NCI-H345 (cell line): Measurements from ENCODE around the gene EPB41L2.

ENCODE experiments used
- DNase-seq: peaks from one replicate; lab custom pipeline; 2025; lab: John Stamatoyannopoulos, UW

The EPB41L2 gene

GRCh38 chr6:131061751-131062119 lies 1.3 kb downstream of the EPB41L2 start:
- DNase-seq: no peak

- DNase-seq: no peak
These were observed 1.8 kb downstream of the EPB41L2 start for GRCh38 chr6:131061041-131061750.

GRCh38 chr6:131060311-131060710 lies 2.7 kb downstream of the EPB41L2 start:
- DNase-seq: no peak

- DNase-seq: no peak
These were observed 3.6 kb downstream of the EPB41L2 start for GRCh38 chr6:131059486-131059885.

- DNase-seq: no peak
These were observed 4.8 kb downstream of the EPB41L2 start for GRCh38 chr6:131058236-131058635.

GRCh38 chr6:131054392-131055250 lies 8.4 kb downstream of the EPB41L2 start:
- DNase-seq: no peak

GRCh38 chr6:131053546-131054240 lies 9.4 kb downstream of the EPB41L2 start:
- no peak for DNase-seq

- no peak for DNase-seq
These were observed 10.9 kb downstream of the EPB41L2 start for GRCh38 chr6:131052181-131052580.

GRCh38 chr6:131051341-131051740 lies 11.7 kb downstream of the EPB41L2 start:
- no peak for DNase-seq

- no peak for DNase-seq
These were observed 13.4 kb downstream of the EPB41L2 start for GRCh38 chr6:131049608-131050007.

GRCh38 chr6:131048933-131049515 lies 14.0 kb downstream of the EPB41L2 start:
- no peak for DNase-seq

- no peak for DNase-seq
These were observed 14.6 kb downstream of the EPB41L2 start for GRCh38 chr6:131048459-131048858.

GRCh38 chr6:131045139-131045538 lies 17.9 kb downstream of the EPB41L2 start:
- no peak for DNase-seq

GRCh38 chr6:131043902-131044447 lies 19.1 kb downstream of the EPB41L2 start:
- DNase-seq: no peak

GRCh38 chr6:131042664-131043063 lies 20.4 kb downstream of the EPB41L2 start:
- no peak for DNase-seq

- DNase-seq: no peak
These were observed 21.2 kb downstream of the EPB41L2 start for GRCh38 chr6:131041814-131042213.

- no peak for DNase-seq
These were observed 22.2 kb downstream of the EPB41L2 start for GRCh38 chr6:131040866-131041265.

GRCh38 chr6:131039345-131039680 lies 23.7 kb downstream of the EPB41L2 start:
- DNase-seq: no peak

- DNase-seq: no peak
These were observed 24.3 kb downstream of the EPB41L2 start for GRCh38 chr6:131038597-131039344.

- DNase-seq: no peak
These were observed 25.7 kb downstream of the EPB41L2 start for GRCh38 chr6:131037194-131037897.

GRCh38 chr6:131036601-131037000 lies 26.4 kb downstream of the EPB41L2 start:
- DNase-seq: no peak
